Lower lobe of right lung (tissue), 2 donors: ENCODE measurements around the gene PRRG4. TPM values are rescaled to one million over a fixed set of nuclear protein-coding genes. Genes with fewer than 3 reads are reported as not detected.

Source experiments
- ATAC-seq, 2 donors: fragments of 200-7000 bp; cut with Tn5 transposase; one replicate each; pipeline ENCODE4 v1.9.1; 2020 to 2022; ENCODE audit warnings: mild to moderate bottlenecking in 2 of 2, moderate library complexity in 2 of 2
- DNase-seq: peaks from one replicate; pipeline ENCODE4 v3.0.0-alpha.2; 2020
- H3K27ac ChIP-seq: fragments of 200-600 bp; one replicate; pipeline ENCODE4 v1.8.0; 2022
- H3K27me3 ChIP-seq: fragments of 200-600 bp; one replicate; pipeline ENCODE4 v1.8.0; 2022; ENCODE audit warnings: low read depth
- H3K36me3 ChIP-seq: fragments of 200-600 bp; one replicate; pipeline ENCODE4 v1.8.0; 2022; ENCODE audit warnings: mild to moderate bottlenecking
- H3K4me1 ChIP-seq: fragments of 200-600 bp; one replicate; pipeline ENCODE4 v1.8.0; 2022
- H3K4me3 ChIP-seq: fragments of 200-600 bp; one replicate; pipeline ENCODE4 v1.8.0; 2022; ENCODE audit warnings: mild to moderate bottlenecking
- H3K9me3 ChIP-seq: fragments of 200-600 bp; one replicate; pipeline ENCODE4 v1.8.0; 2022
- CTCF ChIP-seq: fragments of 200-600 bp; IDR thresholded peaks from one replicate; pipeline ENCODE4 v1.8.0; 2022; ENCODE audit warnings: antibody characterized with exemption, mild to moderate bottlenecking
- intact Hi-C: fragments of 100-400 bp; cut with DNase I; formaldehyde crosslinking; loops from one replicate; pipeline ENCODE4 v1.11.0; 2022
- total RNA-seq: library from RNA; stranded (reverse); fragmentation: NEBNext Ultra II Directional; extraction: Animal tissue kit (Norgen Biotek cat#: 25700); gene quantifications from one replicate; pipeline ENCODE4 v1.2.1, GENCODE V29; 2021
- donor health status: DM: no; HTN: yes; CAD: no; lungs with severe emphysema.

The PRRG4 gene
- total RNA-seq, 1 donor from 2014 or later, result 12.0 TPM

- Histone ChIP-seq H3K27ac (no peak overlapping the region), H3K27me3 (no peaks in the 10 kb centered on the region), H3K4me1 (no peaks in the 10 kb centered on the region), H3K4me3 (no peak overlapping the region), H3K36me3 (no peaks in the 10 kb centered on the region), H3K9me3 (no peaks in the 10 kb centered on the region)
- intact Hi-C loops, result no loop called here
- DNase-seq (no peak), ATAC-seq (peak in 1 of 2 donors; percentile 39)
- TF ChIP-seq CTCF, result peak; percentile 35
Observed at GRCh38 chr11:32870676-32871075, 40.9 kb downstream of the PRRG4 start.

GRCh38 chr11:32874132-32874531, 44.4 kb downstream of the PRRG4 start:
- Histone ChIP-seq H3K27ac (no peak overlapping the region), H3K4me1 (no peaks in the 10 kb centered on the region), H3K9me3 (no peaks in the 10 kb centered on the region), H3K4me3 (no peak overlapping the region), H3K36me3 (no peaks in the 10 kb centered on the region), H3K27me3 (no peaks in the 10 kb centered on the region)
- intact Hi-C loops, result no loop called here
- DNase-seq (no peak), ATAC-seq (no peak)
- no peak for TF ChIP-seq CTCF

GRCh38 chr11:32881286-32881685, 51.6 kb downstream of the PRRG4 start:
- no peaks in the 10 kb centered on the region for H3K9me3 ChIP-seq
- no peaks in the 10 kb centered on the region for H3K4me1 ChIP-seq
- ATAC-seq (no peak), DNase-seq (no peak)
- no peak for TF ChIP-seq CTCF
- H3K27me3 ChIP-seq, result no peaks in the 10 kb centered on the region
- no peaks in the 10 kb centered on the region for H3K36me3 ChIP-seq
- H3K4me3 ChIP-seq, result no peak overlapping the region
- no peak overlapping the region for H3K27ac ChIP-seq
- intact Hi-C loops, result no loop called here

- H3K27me3 ChIP-seq, result no peaks in the 10 kb centered on the region
Observed at GRCh38 chr11:32883421-32883820, 53.7 kb downstream of the PRRG4 start.

GRCh38 chr11:32884023-32884422, 54.3 kb downstream of the PRRG4 start:
- H3K4me3 ChIP-seq, result no peak overlapping the region
- H3K27me3 ChIP-seq, result no peaks in the 10 kb centered on the region
- no peaks in the 10 kb centered on the region for H3K36me3 ChIP-seq
- ATAC-seq (no peak), DNase-seq (no peak)
- H3K27ac ChIP-seq, result no peak overlapping the region
- H3K9me3 ChIP-seq, result no peaks in the 10 kb centered on the region
- H3K4me1 ChIP-seq, result no peaks in the 10 kb centered on the region
- no peak for TF ChIP-seq CTCF
- intact Hi-C loops, result no loop called here

More at GRCh38 chr11:32883421-32883820, 53.7 kb downstream of the PRRG4 start:
- intact Hi-C loops, result no loop called here
- no peak for DNase-seq
- no peak for TF ChIP-seq CTCF
- Histone ChIP-seq H3K4me3 (no peak overlapping the region), H3K36me3 (no peaks in the 10 kb centered on the region), H3K4me1 (no peaks in the 10 kb centered on the region), H3K9me3 (no peaks in the 10 kb centered on the region), H3K27ac (no peak overlapping the region)
- no peak for ATAC-seq
